Cardiac muscle cell (in vitro differentiated cells and primary cell): ENCODE results near the gene CCDC13. TPM values are rescaled to one million over a fixed set of nuclear protein-coding genes. Genes with fewer than 3 reads are reported as not detected.

ENCODE experiments used
- DNase-seq, 2 donors: peaks; one replicate each; pipeline versions ENCODE4 v3.0.0 to v3.0.0-alpha.2; 2010 to 2017; ENCODE audit warnings: low read depth in 1 of 2, low spot score in 1 of 2
- H3K27ac ChIP-seq: fragments of 200-600 bp; sonication (generic); 2 replicates; pipeline ENCODE4 v1.5.1; 2016
- H3K27me3 ChIP-seq: fragments of 200-600 bp; sonication (generic); 2 replicates; pipeline ENCODE4 v1.6.0; 2016; ENCODE audit warnings: control low read depth
- H3K36me3 ChIP-seq: fragments of 200-600 bp; sonication (generic); 2 replicates; pipeline ENCODE4 v1.5.1; 2016; ENCODE audit warnings: control low read depth
- H3K4me1 ChIP-seq: fragments of 200-600 bp; sonication (generic); 2 replicates; pipeline ENCODE4 v1.8.1; 2017; ENCODE audit warnings: low read depth, mild to moderate bottlenecking, mixed run types
- H3K4me3 ChIP-seq: fragments of 200-600 bp; sonication (generic); 2 replicates; pipeline ENCODE4 v1.5.1; 2016; ENCODE audit warnings: mild to moderate bottlenecking
- H3K9me3 ChIP-seq: fragments of 200-600 bp; sonication (generic); 2 replicates; pipeline ENCODE4 v1.5.1; 2017; ENCODE audit warnings: low read depth, mild to moderate bottlenecking, control low read depth
- polyA plus RNA-seq: library from polyadenylated mRNA; unstranded; fragments of >200 nt; fragmentation: Nextera tagmentation; extraction: Ambion mirVana; gene quantifications from 2 replicates; pipeline ENCODE4 v1.2.1, GENCODE V29; 2016
- total RNA-seq: library from RNA; depleted of rRNA; stranded (reverse); fragments of >200 nt; gene quantifications from 2 replicates; pipeline ENCODE4 v1.2.3, GENCODE V29; 2016
- TF ChIP-seq, protein P1 (sequence below): IDR thresholded peaks from 2 replicates; pipeline ENCODE4 v1.5.1; 2012; ENCODE audit warnings: low read depth, mild to moderate bottlenecking, low read length

The CCDC13 gene
- total and polyA plus RNA-seq, 2 experiments from 2014 or later: 2.8 to 3.3 TPM

GRCh38 chr3:42728668-42729364 lies 44.2 kb downstream of the CCDC13 start:
- Histone ChIP-seq H3K27ac (no peak overlapping the region), H3K9me3 (no peaks in the 10 kb centered on the region), H3K36me3 (no peaks in the 10 kb centered on the region), H3K27me3 (no peaks in the 10 kb centered on the region), H3K4me3 (no peak overlapping the region), H3K4me1 (peaks cover 6% of the 10 kb centered on the region)
- TF ChIP-seq, protein P1, sequence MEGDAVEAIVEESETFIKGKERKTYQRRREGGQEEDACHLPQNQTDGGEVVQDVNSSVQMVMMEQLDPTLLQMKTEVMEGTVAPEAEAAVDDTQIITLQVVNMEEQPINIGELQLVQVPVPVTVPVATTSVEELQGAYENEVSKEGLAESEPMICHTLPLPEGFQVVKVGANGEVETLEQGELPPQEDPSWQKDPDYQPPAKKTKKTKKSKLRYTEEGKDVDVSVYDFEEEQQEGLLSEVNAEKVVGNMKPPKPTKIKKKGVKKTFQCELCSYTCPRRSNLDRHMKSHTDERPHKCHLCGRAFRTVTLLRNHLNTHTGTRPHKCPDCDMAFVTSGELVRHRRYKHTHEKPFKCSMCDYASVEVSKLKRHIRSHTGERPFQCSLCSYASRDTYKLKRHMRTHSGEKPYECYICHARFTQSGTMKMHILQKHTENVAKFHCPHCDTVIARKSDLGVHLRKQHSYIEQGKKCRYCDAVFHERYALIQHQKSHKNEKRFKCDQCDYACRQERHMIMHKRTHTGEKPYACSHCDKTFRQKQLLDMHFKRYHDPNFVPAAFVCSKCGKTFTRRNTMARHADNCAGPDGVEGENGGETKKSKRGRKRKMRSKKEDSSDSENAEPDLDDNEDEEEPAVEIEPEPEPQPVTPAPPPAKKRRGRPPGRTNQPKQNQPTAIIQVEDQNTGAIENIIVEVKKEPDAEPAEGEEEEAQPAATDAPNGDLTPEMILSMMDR: no peak
- DNase-seq: no peak

GRCh38 chr3:42728056-42728455 lies 45.0 kb downstream of the CCDC13 start:
- TF ChIP-seq, protein P1: no peak

GRCh38 chr3:42725454-42725853 lies 47.6 kb downstream of the CCDC13 start:
- Histone ChIP-seq H3K4me3 (no peak overlapping the region), H3K36me3 (no peaks in the 10 kb centered on the region), H3K9me3 (no peaks in the 10 kb centered on the region), H3K4me1 (no peaks in the 10 kb centered on the region), H3K27ac (no peak overlapping the region), H3K27me3 (no peaks in the 10 kb centered on the region)
- DNase-seq: no peak
- TF ChIP-seq, protein P1: no peak

More at GRCh38 chr3:42728056-42728455, 45.0 kb downstream of the CCDC13 start:
- no peak overlapping the region for H3K4me3 ChIP-seq
- H3K4me1 ChIP-seq: peaks cover 2% of the 10 kb centered on the region
- H3K27me3 ChIP-seq: no peaks in the 10 kb centered on the region
- H3K27ac ChIP-seq: no peak overlapping the region
- H3K36me3 ChIP-seq: no peaks in the 10 kb centered on the region
- DNase-seq: no peak
- no peaks in the 10 kb centered on the region for H3K9me3 ChIP-seq

- Histone ChIP-seq H3K9me3 (no peaks in the 10 kb centered on the region), H3K4me1 (peaks cover 9% of the 10 kb centered on the region), H3K27me3 (no peaks in the 10 kb centered on the region), H3K36me3 (no peaks in the 10 kb centered on the region), H3K4me3 (no peak overlapping the region), H3K27ac (no peak overlapping the region)
- no peak for DNase-seq
- TF ChIP-seq, protein P1: no peak
Measured at GRCh38 chr3:42723219-42723618, 49.8 kb downstream of the CCDC13 start.

Other genes starting within 250 kb of the CCDC13 start
- gene SEC22C, start 191.3 kb downstream of the CCDC13 start, total RNA-seq: 30.9 and 41.6 TPM in 2 replicates
- 31.6 and 43.6 TPM in 2 replicates for gene SEC22C, start 191.3 kb downstream of the CCDC13 start, polyA plus RNA-seq
- gene SS18L2, start 182.4 kb downstream of the CCDC13 start, total RNA-seq: 8.9 and 9.7 TPM in 2 replicates
- gene SS18L2, start 182.4 kb downstream of the CCDC13 start, polyA plus RNA-seq: 33.2 and 49.7 TPM in 2 replicates
- 24.6 and 75.3 TPM in 2 replicates for gene NKTR, start 172.6 kb downstream of the CCDC13 start, total RNA-seq
- gene NKTR, start 172.6 kb downstream of the CCDC13 start, polyA plus RNA-seq: 50.5 and 79.5 TPM in 2 replicates
- 20.0 and 30.1 TPM in 2 replicates for gene ZBTB47, start 119.6 kb downstream of the CCDC13 start, total RNA-seq
- gene ZBTB47, start 119.6 kb downstream of the CCDC13 start, polyA plus RNA-seq: 4.1 and 5.4 TPM in 2 replicates
- gene KLHL40, start 87.7 kb downstream of the CCDC13 start, total RNA-seq: 0.14 and 0.39 TPM in 2 replicates
- gene KLHL40, start 87.7 kb downstream of the CCDC13 start, polyA plus RNA-seq: 0.39 and 0.66 TPM in 2 replicates
- gene HHATL, start 70.5 kb downstream of the CCDC13 start, total RNA-seq: 4.6 and 7.8 TPM in 2 replicates
- 8.1 and 17.4 TPM in 2 replicates for gene HHATL, start 70.5 kb downstream of the CCDC13 start, polyA plus RNA-seq
- 121 and 167 TPM in 2 replicates for gene HIGD1A, start 31.2 kb upstream of the CCDC13 start, total RNA-seq
- gene HIGD1A, start 31.2 kb upstream of the CCDC13 start, polyA plus RNA-seq: 352 and 445 TPM in 2 replicates
- 0.15 and 0.35 TPM in 2 replicates for gene ACKR2, start 36.2 kb upstream of the CCDC13 start, total RNA-seq
- gene ACKR2, start 36.2 kb upstream of the CCDC13 start, polyA plus RNA-seq: 2.8 and 3.6 TPM in 2 replicates
- not detected in 2 replicates for gene CYP8B1, start 102.6 kb upstream of the CCDC13 start, total RNA-seq
- gene CYP8B1, start 102.6 kb upstream of the CCDC13 start, polyA plus RNA-seq: not detected in 2 replicates
- gene ZNF662, start 132.9 kb upstream of the CCDC13 start, total RNA-seq: 0.14 and 0.21 TPM in 2 replicates
- gene ZNF662, start 132.9 kb upstream of the CCDC13 start, polyA plus RNA-seq: 0.04 TPM in 1 of 2 replicates, not detected in the other
- gene GASK1A, start 206.1 kb upstream of the CCDC13 start, total RNA-seq: 0.78 and 0.80 TPM in 2 replicates
- gene GASK1A, start 206.1 kb upstream of the CCDC13 start, polyA plus RNA-seq: 0.22 and 0.66 TPM in 2 replicates